ENCODE measurements around the gene MRPL37.

MRPL37 gene

GRCh38 chr1:54234284-54234683 lies 34.3 kb downstream of the MRPL37 start:
- no peak for ATAC-seq
- TF ChIP-seq ZFP30 (CRISPR knock-in tag; IDR thresholded peaks at IDR 0.05): no peak
- TF ChIP-seq ZNF70 (CRISPR knock-in tag; IDR thresholded peaks at IDR 0.05): no peak
- TF ChIP-seq PPARA (CRISPR knock-in tag; IDR thresholded peaks at IDR 0.05; ENCODE audit: borderline replicate concordance): no peak
- no peak for TF ChIP-seq POU6F1 (CRISPR knock-in tag; IDR thresholded peaks at IDR 0.05; ENCODE audit: borderline replicate concordance, low read depth)

- TF ChIP-seq TOX (CRISPR knock-in tag; IDR thresholded peaks at IDR 0.05; ENCODE audit: borderline replicate concordance) (no peak), CSDC2 (CRISPR knock-in tag; IDR thresholded peaks at IDR 0.05) (no peak)
- no peak for ATAC-seq
Observed at GRCh38 chr1:54237586-54237985, 37.6 kb downstream of the MRPL37 start.

- no peak for ATAC-seq
- TF ChIP-seq BACH2 (CRISPR knock-in tag; IDR thresholded peaks at IDR 0.05; ENCODE audit: borderline replicate concordance) (no peak), ESRRG (CRISPR knock-in tag; IDR thresholded peaks at IDR 0.05) (no peak), ZFP3 (CRISPR knock-in tag; IDR thresholded peaks at IDR 0.05) (no peak), ZNF565 (CRISPR knock-in tag; conservative IDR thresholded peaks at IDR 0.05; ENCODE audit: low read depth) (no peak), GLIS3 (CRISPR knock-in tag; IDR thresholded peaks at IDR 0.05) (no peak), SNAI2 (CRISPR knock-in tag; IDR thresholded peaks at IDR 0.05) (no peak), ISL1 (CRISPR knock-in tag; IDR thresholded peaks at IDR 0.05) (no peak), PPARA (CRISPR knock-in tag; IDR thresholded peaks at IDR 0.05; ENCODE audit: borderline replicate concordance) (no peak), CREB5 (CRISPR knock-in tag; IDR thresholded peaks at IDR 0.05; ENCODE audit: low read depth) (no peak)
- TF ChIP-seq, protein P1, sequence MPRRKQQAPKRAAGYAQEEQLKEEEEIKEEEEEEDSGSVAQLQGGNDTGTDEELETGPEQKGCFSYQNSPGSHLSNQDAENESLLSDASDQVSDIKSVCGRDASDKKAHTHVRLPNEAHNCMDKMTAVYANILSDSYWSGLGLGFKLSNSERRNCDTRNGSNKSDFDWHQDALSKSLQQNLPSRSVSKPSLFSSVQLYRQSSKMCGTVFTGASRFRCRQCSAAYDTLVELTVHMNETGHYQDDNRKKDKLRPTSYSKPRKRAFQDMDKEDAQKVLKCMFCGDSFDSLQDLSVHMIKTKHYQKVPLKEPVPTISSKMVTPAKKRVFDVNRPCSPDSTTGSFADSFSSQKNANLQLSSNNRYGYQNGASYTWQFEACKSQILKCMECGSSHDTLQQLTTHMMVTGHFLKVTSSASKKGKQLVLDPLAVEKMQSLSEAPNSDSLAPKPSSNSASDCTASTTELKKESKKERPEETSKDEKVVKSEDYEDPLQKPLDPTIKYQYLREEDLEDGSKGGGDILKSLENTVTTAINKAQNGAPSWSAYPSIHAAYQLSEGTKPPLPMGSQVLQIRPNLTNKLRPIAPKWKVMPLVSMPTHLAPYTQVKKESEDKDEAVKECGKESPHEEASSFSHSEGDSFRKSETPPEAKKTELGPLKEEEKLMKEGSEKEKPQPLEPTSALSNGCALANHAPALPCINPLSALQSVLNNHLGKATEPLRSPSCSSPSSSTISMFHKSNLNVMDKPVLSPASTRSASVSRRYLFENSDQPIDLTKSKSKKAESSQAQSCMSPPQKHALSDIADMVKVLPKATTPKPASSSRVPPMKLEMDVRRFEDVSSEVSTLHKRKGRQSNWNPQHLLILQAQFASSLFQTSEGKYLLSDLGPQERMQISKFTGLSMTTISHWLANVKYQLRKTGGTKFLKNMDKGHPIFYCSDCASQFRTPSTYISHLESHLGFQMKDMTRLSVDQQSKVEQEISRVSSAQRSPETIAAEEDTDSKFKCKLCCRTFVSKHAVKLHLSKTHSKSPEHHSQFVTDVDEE (CRISPR knock-in tag; IDR thresholded peaks at IDR 0.05): no peak
Observed at GRCh38 chr1:54238353-54239034, 38.5 kb downstream of the MRPL37 start.

GRCh38 chr1:54239035-54239383 lies 39.0 kb downstream of the MRPL37 start:
- TF ChIP-seq ARNTL (CRISPR knock-in tag; IDR thresholded peaks at IDR 0.05; ENCODE audit: borderline replicate concordance, low read depth) (no peak), SNAI2 (CRISPR knock-in tag; IDR thresholded peaks at IDR 0.05) (no peak), GLIS3 (CRISPR knock-in tag; IDR thresholded peaks at IDR 0.05) (no peak), ESRRG (CRISPR knock-in tag; IDR thresholded peaks at IDR 0.05) (no peak), POU6F1 (CRISPR knock-in tag; IDR thresholded peaks at IDR 0.05; ENCODE audit: borderline replicate concordance, low read depth) (no peak), PATZ1 (CRISPR knock-in tag; IDR thresholded peaks at IDR 0.05; ENCODE audit: borderline replicate concordance) (no peak), TCF4 (CRISPR knock-in tag; IDR thresholded peaks at IDR 0.05; ENCODE audit: borderline replicate concordance) (no peak), ZNF8 (CRISPR knock-in tag; IDR thresholded peaks at IDR 0.05) (no peak), CSRNP3 (CRISPR knock-in tag; IDR thresholded peaks at IDR 0.05) (no peak), PPARA (CRISPR knock-in tag; IDR thresholded peaks at IDR 0.05; ENCODE audit: borderline replicate concordance) (no peak)
- ATAC-seq: no peak
